SK-N-SH (cell line): ENCODE measurements around the gene OOSP1. TPM values are rescaled to one million over a fixed set of nuclear protein-coding genes. Genes with fewer than 3 reads are reported as not detected.

Experiments
- CTCF ChIA-PET: fragments of 300-600, 350-600 bp; formaldehyde crosslinking; extraction: SDS; loops from one replicate; lab custom pipeline; 2021; lab: Yijun Ruan, JAX
- POLR2A ChIA-PET: fragments of 350-600 bp; sonication (Branson Sonifier 250); formaldehyde crosslinking; extraction: SDS; loops from one replicate; lab custom pipeline; 2020; ENCODE audit warnings: antibody characterized with exemption, inconsistent platforms; lab: Yijun Ruan, JAX
- DNase-seq: peaks from one replicate; pipeline ENCODE4 v3.0.0; 2012
- H2AFZ ChIP-seq: fragments of 200-600 bp; sonication (generic); 2 replicates; pipeline ENCODE4 v1.8.1; 2016; ENCODE audit warnings: antibody characterized with exemption, mild to moderate bottlenecking, low read depth
- H3F3A ChIP-seq: fragments of 200-600 bp; sonication (generic); replicated peaks from 2 replicates; pipeline ENCODE3; 2016; ENCODE audit warnings: antibody characterized with exemption, mild to moderate bottlenecking; ENCODE audit not compliant: insufficient read depth
- H3K27ac ChIP-seq, 2 experiments: fragments of 200-500 bp in 1 of 2; fragments of 200-600 bp in 1 of 2; sonication (Bioruptor generic) in 1 of 2; sonication (generic), shearing (Covaris generic) in 1 of 2; 2 replicates each; pipeline versions ENCODE4 v1.5.1 to v1.6.1; 2014 to 2016; ENCODE audit warnings: low read depth in 2 of 2, inconsistent platforms in 1 of 2, low read length in 1 of 2, mild to moderate bottlenecking in 1 of 2, mixed read lengths in 1 of 2
- H3K27me3 ChIP-seq: fragments of 200-600 bp; sonication (generic), shearing (Covaris generic); 2 replicates; pipeline ENCODE4 v1.6.1; 2016; ENCODE audit warnings: mixed run types; ENCODE audit not compliant: insufficient read depth
- H3K36me3 ChIP-seq, 2 experiments: fragments of 200-500 bp in 1 of 2; fragments of 200-600 bp in 1 of 2; sonication (Bioruptor generic) in 1 of 2; sonication (generic) in 1 of 2; replicated peaks in 1 of 2; 2 replicates each; pipeline versions ENCODE3 to v1.5.1; 2014 to 2016; ENCODE audit warnings: low read length in 1 of 2, mild to moderate bottlenecking in 1 of 2; ENCODE audit not compliant: insufficient read depth in 2 of 2, control insufficient read depth in 1 of 2
- H3K4me1 ChIP-seq, 2 experiments: fragments of 200-500 bp in 1 of 2; fragments of 200-600 bp in 1 of 2; sonication (Bioruptor generic) in 1 of 2; sonication (generic), shearing (Covaris generic) in 1 of 2; 2 replicates each; pipeline versions ENCODE4 v1.5.1 to v1.6.1; 2014 to 2016; ENCODE audit warnings: low read depth in 1 of 2, low read length in 1 of 2, mixed run types in 1 of 2; ENCODE audit not compliant: insufficient read depth in 2 of 2, control insufficient read depth in 1 of 2
- H3K4me2 ChIP-seq: fragments of 200-600 bp; sonication (generic), shearing (Covaris generic); 2 replicates; pipeline ENCODE4 v1.6.1; 2017; ENCODE audit warnings: mixed run types
- H3K4me3 ChIP-seq, 2 experiments: fragments of 200-500 bp in 1 of 2; fragments of 200-600 bp in 1 of 2; sonication (Bioruptor generic) in 1 of 2; sonication (generic), shearing (Covaris generic) in 1 of 2; 2 replicates each; pipeline versions ENCODE4 v1.5.1 to v1.8.1; 2014 to 2016; ENCODE audit warnings: low read depth in 2 of 2, inconsistent platforms in 1 of 2, low read length in 1 of 2, mild to moderate bottlenecking in 1 of 2, mixed read lengths in 1 of 2, moderate library complexity in 1 of 2
- H3K79me2 ChIP-seq: fragments of 200-600 bp; sonication (generic); 2 replicates; pipeline ENCODE4 v1.8.1; 2017; ENCODE audit warnings: mild to moderate bottlenecking; ENCODE audit not compliant: insufficient read depth
- H3K9ac ChIP-seq: fragments of 200-600 bp; sonication (generic); 2 replicates; pipeline ENCODE4 v1.6.1; 2017; ENCODE audit warnings: mixed run types
- H3K9me2 ChIP-seq: fragments of 200-600 bp; sonication (generic); 2 replicates; pipeline ENCODE4 v1.6.1; 2017; ENCODE audit warnings: mixed run types
- H3K9me3 ChIP-seq: fragments of 200-600 bp; sonication (generic); 2 replicates; pipeline ENCODE4 v1.6.1; 2017; ENCODE audit warnings: mixed run types, mild to moderate bottlenecking, moderate library complexity
- H4K20me1 ChIP-seq: fragments of 200-600 bp; sonication (generic); 2 replicates; pipeline ENCODE4 v1.6.1; 2017; ENCODE audit warnings: mild to moderate bottlenecking, mixed run types; ENCODE audit not compliant: insufficient read depth
- ELF1 ChIP-seq: IDR thresholded peaks from 2 replicates; pipeline ENCODE4 v1.4.0; 2012
- EP300 ChIP-seq, 2 experiments: IDR thresholded peaks; 2 replicates each; pipeline versions ENCODE4 v1.4.0 to v1.6.1; 2012; ENCODE audit warnings: borderline replicate concordance in 1 of 2, low read depth in 1 of 2, low read length in 1 of 2
- FOXM1 ChIP-seq: IDR thresholded peaks from 2 replicates; pipeline ENCODE4 v1.4.0; 2012; ENCODE audit warnings: low read depth, mild to moderate bottlenecking
- GABPA ChIP-seq: IDR thresholded peaks from 2 replicates; pipeline ENCODE4 v1.4.0; 2012; ENCODE audit warnings: low read depth, mild to moderate bottlenecking
- GATA2 ChIP-seq: sonication (generic); formaldehyde crosslinking; IDR thresholded peaks from 2 replicates; pipeline ENCODE4 v1.5.0; 2020; ENCODE audit warnings: mild to moderate bottlenecking, missing genetic modification reagents
- IRF3 ChIP-seq: fragments of 150-350 bp; IDR thresholded peaks from 2 replicates; pipeline ENCODE4 v1.6.1; 2016; ENCODE audit warnings: mild to moderate bottlenecking, low read depth, low read length
- JUND ChIP-seq: IDR thresholded peaks from 2 replicates; pipeline ENCODE4 v1.4.0; 2012
- MAX ChIP-seq: IDR thresholded peaks from 2 replicates; pipeline ENCODE4 v1.4.0; 2012; ENCODE audit warnings: low read depth
- MEF2A ChIP-seq: IDR thresholded peaks from 2 replicates; pipeline ENCODE4 v1.4.0; 2012; ENCODE audit warnings: low read depth, borderline replicate concordance
- NRF1 ChIP-seq: IDR thresholded peaks from 2 replicates; pipeline ENCODE4 v1.6.1; 2012; ENCODE audit warnings: low read depth, mild to moderate bottlenecking, low read length
- PBX3 ChIP-seq: IDR thresholded peaks from 2 replicates; pipeline ENCODE4; 2012
- POLR2AphosphoS5 ChIP-seq: IDR thresholded peaks from 2 replicates; pipeline ENCODE4 v1.6.1; 2012; ENCODE audit warnings: low read depth, low read length
- REST ChIP-seq: IDR thresholded peaks from 2 replicates; pipeline ENCODE4 v1.6.1; 2012; ENCODE audit warnings: mild to moderate bottlenecking, low read depth, low read length, moderate library complexity
- SIN3A ChIP-seq: IDR thresholded peaks from 2 replicates; pipeline ENCODE4 v1.6.1; 2012; ENCODE audit warnings: low read depth, mild to moderate bottlenecking, low read length, moderate library complexity, borderline replicate concordance
- TEAD4 ChIP-seq: IDR thresholded peaks from 2 replicates; pipeline ENCODE4 v1.4.0; 2012; ENCODE audit warnings: mild to moderate bottlenecking, borderline replicate concordance; ENCODE audit not compliant: insufficient read depth
- USF1 ChIP-seq: IDR thresholded peaks from 2 replicates; pipeline ENCODE4 v1.4.0; 2012; ENCODE audit warnings: low read depth, borderline replicate concordance
- YY1 ChIP-seq: IDR thresholded peaks from 2 replicates; pipeline ENCODE4 v1.4.0; 2012; ENCODE audit warnings: low read depth, mild to moderate bottlenecking
- ZBTB33 ChIP-seq: IDR thresholded peaks from 2 replicates; pipeline ENCODE4 v1.4.0; 2012; ENCODE audit warnings: low read depth, borderline replicate concordance
- WGBS: methylation state at CpG from one replicate; pipeline ENCODE4 v1.1.6; 2017; ENCODE audit warnings: low lambda C conversion rate; 5-methylcytosine and 5-hydroxymethylcytosine counted together
- polyA plus RNA-seq, 3 experiments: library from polyadenylated mRNA; depleted of rRNA; stranded (reverse); fragments of >200 nt; gene quantifications; 2 replicates each; pipeline ENCODE4 v1.2.3, GENCODE V29; 2012

The OOSP1 gene
- polyA plus RNA-seq, 1 of the 3 experiments (the other 2 are of a cell fraction) = not detected

- POLR2A ChIA-PET = no interaction called here
- Histone ChIP-seq H3K4me2 (no peak overlapping the region), H3K36me3 (no peaks in the 10 kb centered on the region), H3K9me3 (no peaks in the 10 kb centered on the region), H4K20me1 (no peaks in the 10 kb centered on the region), H3K9ac (no peak overlapping the region), H3K9me2 (no peaks in the 10 kb centered on the region), H2AFZ (no peak overlapping the region), H3K4me3 (no peak overlapping the region), H3K4me1 (no peaks in the 10 kb centered on the region), H3K79me2 (no peaks in the 10 kb centered on the region), H3K27me3 (no peaks in the 10 kb centered on the region; the same call in 1 of the 2 replicates), H3F3A (no peaks in the 10 kb centered on the region), H3K27ac (no peak overlapping the region)
- no peak for TF ChIP-seq ELF1
- TF ChIP-seq MEF2A = no peak
- TF ChIP-seq SIN3A = no peak
- TF ChIP-seq FOXM1 = no peak
- no peak for TF ChIP-seq EP300 (IDR thresholded peaks at IDR 0.05; ENCODE audit: borderline replicate concordance in 1 of 2, low read depth in 1 of 2, low read length in 1 of 2)
- TF ChIP-seq TEAD4 = no peak
- no peak for TF ChIP-seq NRF1
- no peak for TF ChIP-seq USF1
- TF ChIP-seq REST = no peak
- TF ChIP-seq GABPA = no peak
- TF ChIP-seq MAX = no peak
- no peak for TF ChIP-seq POLR2AphosphoS5
- TF ChIP-seq GATA2 (CRISPR knock-in tag) = no peak
- no peak for TF ChIP-seq ZBTB33
- TF ChIP-seq PBX3 = no peak
- no peak for TF ChIP-seq YY1
- no peak for TF ChIP-seq JUND
- TF ChIP-seq IRF3 = no peak
- 15% methylated on average over 3 of the region's 3 CpGs for WGBS
- CTCF ChIA-PET = no interaction called here
- DNase-seq = no peak
Measured at GRCh38 chr11:59943997-59944714, 5.9 kb downstream of the OOSP1 start.
